ENCODE measurements around the gene SELENOO. TPM values are rescaled to one million over a fixed set of nuclear protein-coding genes. Genes with fewer than 3 reads are reported as not detected.

The SELENOO gene
- total RNA-seq, 1 experiment from 2014 or later, result 19.0 TPM

DNA sequence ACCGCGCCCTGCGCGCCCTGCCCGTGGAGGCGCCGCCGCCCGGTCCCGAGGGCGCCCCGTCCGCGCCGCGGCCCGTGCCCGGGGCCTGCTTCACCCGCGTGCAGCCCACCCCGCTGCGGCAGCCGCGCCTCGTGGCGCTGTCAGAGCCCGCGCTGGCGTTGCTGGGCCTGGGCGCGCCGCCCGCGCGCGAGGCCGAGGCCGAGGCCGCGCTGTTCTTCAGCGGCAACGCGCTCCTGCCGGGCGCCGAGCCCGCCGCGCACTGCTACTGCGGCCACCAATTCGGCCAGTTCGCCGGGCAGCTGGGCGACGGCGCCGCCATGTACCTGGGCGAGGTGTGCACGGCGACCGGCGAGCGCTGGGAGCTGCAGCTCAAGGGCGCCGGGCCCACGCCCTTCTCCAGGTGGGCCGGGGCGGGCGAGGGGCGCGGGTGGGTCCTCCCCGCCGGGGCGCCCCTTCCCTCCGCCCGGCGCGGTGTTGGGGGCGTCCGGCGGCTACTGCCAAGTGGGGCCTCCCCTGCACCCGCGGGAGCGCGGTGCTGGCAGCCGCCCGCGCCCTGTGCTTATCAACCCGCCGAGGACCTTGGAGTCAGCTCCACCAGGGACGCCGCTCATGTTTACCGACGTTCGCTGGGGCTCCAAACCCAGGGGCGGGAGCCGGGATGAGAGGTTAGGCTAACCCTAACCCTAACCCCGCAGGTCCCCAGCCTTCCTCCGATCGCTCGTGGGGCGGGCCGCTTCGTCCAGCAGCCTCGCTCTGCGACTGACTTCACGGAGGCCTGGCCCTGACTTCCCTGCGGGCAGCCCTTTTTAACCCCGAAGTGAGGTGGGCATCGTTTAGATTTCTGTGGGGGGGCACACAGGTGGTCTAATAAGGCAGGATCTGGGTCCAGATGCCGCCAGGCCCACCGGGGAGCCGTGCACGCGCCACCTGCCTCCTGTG, 649 bp downstream of the SELENOO start:
- H3K14ac ChIP-seq (ENCODE audit: insufficient read depth, low read length), result no peak overlapping the region
- H3K4ac ChIP-seq (ENCODE audit: low read depth, low read length), result no peak overlapping the region
- WGBS (ENCODE audit: extremely low coverage, insufficient read length, low lambda C conversion rate), result no CpG with 5 or more reads among the region's 115 CpGs
- H4K8ac ChIP-seq (replicated peaks; ENCODE audit: insufficient read length, low read depth, low read length), result no peak overlapping the region
- no peak overlapping the region for H4K5ac ChIP-seq (ENCODE audit: insufficient read length, low read depth, low read length)
- H2BK120ac ChIP-seq (ENCODE audit: low read depth, low read length, poor library complexity, severe bottlenecking), result no peak overlapping the region
- H3K18ac ChIP-seq (ENCODE audit: insufficient read length, low read depth, low read length), result no peak overlapping the region
- peaks cover 3% of the 10 kb centered on the region for H4K20me1 ChIP-seq (ENCODE audit: control insufficient read depth, insufficient read depth, insufficient read length)
- H2AFZ ChIP-seq (ENCODE audit: low read length), result no peak overlapping the region
- H3K4me1 ChIP-seq (ENCODE audit: insufficient read depth, low read length), result no peaks in the 10 kb centered on the region
- no peaks in the 10 kb centered on the region for H3K9me3 ChIP-seq (ENCODE audit: control insufficient read depth, low read depth, low read length)
- H3K4me2 ChIP-seq (ENCODE audit: insufficient read depth, insufficient read length, low read length), result peak overlapping the region; percentile 54
- no peak overlapping the region for H2BK15ac ChIP-seq (ENCODE audit: low read depth, low read length)
- H3K9ac ChIP-seq (ENCODE audit: extremely low read depth, insufficient read length, low read length), result no peak overlapping the region
- H3K27ac ChIP-seq (ENCODE audit: insufficient read length, low read depth, low read length), result no peak overlapping the region
- H2BK20ac ChIP-seq (ENCODE audit: low read depth, low read length, poor library complexity, severe bottlenecking), result no peak overlapping the region
- H3K23me2 ChIP-seq (ENCODE audit: insufficient read length, low read depth, low read length, poor library complexity, severe bottlenecking), result peaks cover 13% of the 10 kb centered on the region
- peaks cover 5 to 6% of the 10 kb centered on the region in 2 experiments; a peak in 3 of 5 replicates for H3K9me3 Mint-ChIP-seq
- H3T11ph ChIP-seq (ENCODE audit: low read length), result no peak overlapping the region
- H3K4me3 Mint-ChIP-seq, result peak overlapping the region; percentile 72 to 86
- no peaks in the 10 kb centered on the region for H3K27me3 Mint-ChIP-seq (ENCODE audit: low read depth)
- H4K91ac ChIP-seq (ENCODE audit: insufficient read length, low read depth, low read length), result no peak overlapping the region
- no peaks in the 10 kb centered on the region; the same call in 1 of the 2 replicates for H3K79me2 ChIP-seq (ENCODE audit: insufficient read depth, low read length)
- H2AK5ac ChIP-seq (ENCODE audit: insufficient read length, low read length), result no peak overlapping the region
- no peaks in the 10 kb centered on the region for H3K79me1 ChIP-seq (ENCODE audit: insufficient read depth, low read depth, low read length, poor library complexity, severe bottlenecking)
- no peaks in the 10 kb centered on the region for H3K27me3 ChIP-seq (ENCODE audit: insufficient read depth, low read length)
- no peak overlapping the region for H3K27ac Mint-ChIP-seq
- H2BK12ac ChIP-seq (ENCODE audit: insufficient read length, low read depth, low read length), result no peak overlapping the region
- H2BK5ac ChIP-seq (ENCODE audit: insufficient read length, low read length), result no peak overlapping the region
- H3K36me3 Mint-ChIP-seq (ENCODE audit: insufficient read depth in 1 of 3, low read depth in 3 of 3), result peaks cover 16 to 40% (median 34%) of the 10 kb centered on the region in 3 experiments
- no peak for DNase-seq
- H3K56ac ChIP-seq (ENCODE audit: insufficient read length, low read depth, low read length), result no peak overlapping the region
- TF ChIP-seq, protein P1, sequence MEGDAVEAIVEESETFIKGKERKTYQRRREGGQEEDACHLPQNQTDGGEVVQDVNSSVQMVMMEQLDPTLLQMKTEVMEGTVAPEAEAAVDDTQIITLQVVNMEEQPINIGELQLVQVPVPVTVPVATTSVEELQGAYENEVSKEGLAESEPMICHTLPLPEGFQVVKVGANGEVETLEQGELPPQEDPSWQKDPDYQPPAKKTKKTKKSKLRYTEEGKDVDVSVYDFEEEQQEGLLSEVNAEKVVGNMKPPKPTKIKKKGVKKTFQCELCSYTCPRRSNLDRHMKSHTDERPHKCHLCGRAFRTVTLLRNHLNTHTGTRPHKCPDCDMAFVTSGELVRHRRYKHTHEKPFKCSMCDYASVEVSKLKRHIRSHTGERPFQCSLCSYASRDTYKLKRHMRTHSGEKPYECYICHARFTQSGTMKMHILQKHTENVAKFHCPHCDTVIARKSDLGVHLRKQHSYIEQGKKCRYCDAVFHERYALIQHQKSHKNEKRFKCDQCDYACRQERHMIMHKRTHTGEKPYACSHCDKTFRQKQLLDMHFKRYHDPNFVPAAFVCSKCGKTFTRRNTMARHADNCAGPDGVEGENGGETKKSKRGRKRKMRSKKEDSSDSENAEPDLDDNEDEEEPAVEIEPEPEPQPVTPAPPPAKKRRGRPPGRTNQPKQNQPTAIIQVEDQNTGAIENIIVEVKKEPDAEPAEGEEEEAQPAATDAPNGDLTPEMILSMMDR (conservative IDR thresholded peaks at IDR 0.05), result no peak
- H3K4me1 Mint-ChIP-seq, result peaks cover 11 to 16% of the 10 kb centered on the region in 2 experiments
- no peak overlapping the region for H3K23ac ChIP-seq (ENCODE audit: insufficient read length, low read depth, low read length)

Measured in H9 (cell line).